ENCODE data around the gene GDPD5.

Gene GDPD5

DNA sequence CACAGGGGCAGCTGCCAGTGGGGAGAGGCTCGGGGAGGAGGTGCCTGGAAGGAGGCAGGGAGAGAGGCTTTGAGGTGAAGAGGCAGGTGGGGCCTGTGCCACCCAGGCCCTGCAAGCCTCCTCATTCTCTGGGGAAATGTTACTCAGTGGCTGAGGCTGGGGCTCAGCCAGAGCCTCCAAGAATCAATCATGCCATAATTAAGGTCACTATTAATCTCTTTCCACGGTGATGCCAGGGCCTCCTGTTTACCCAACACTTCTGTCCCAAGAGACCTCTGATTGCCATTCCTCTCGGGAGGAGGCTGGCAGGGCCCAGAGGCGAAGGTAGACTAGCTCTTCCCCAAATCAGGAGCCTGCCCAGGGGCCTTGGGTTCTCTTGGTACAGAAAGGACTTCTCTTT is 38.4 kb downstream of the GDPD5 start:
- DNase-seq (ENCODE audit: low spot score): no peak

DNA sequence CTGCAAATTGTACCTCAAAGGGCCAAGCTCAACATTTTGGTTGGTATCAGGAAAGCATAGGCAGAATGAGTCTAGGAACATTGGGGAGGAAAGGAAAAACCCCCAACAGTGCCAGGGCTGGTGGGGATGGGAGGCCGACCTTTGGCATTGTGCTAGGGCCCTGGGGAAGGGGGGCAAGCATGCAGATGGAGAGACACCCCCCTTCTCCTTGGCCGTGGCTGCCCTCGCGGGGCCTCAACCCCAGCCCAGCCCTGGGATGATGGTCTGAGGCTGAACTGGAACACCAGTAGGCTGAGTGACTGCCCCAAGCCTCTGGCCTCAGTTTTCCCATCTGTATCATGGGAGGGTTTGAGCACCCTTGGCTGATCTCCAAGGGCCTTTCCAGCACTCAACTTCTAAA is 40.0 kb downstream of the GDPD5 start:
- no peak for DNase-seq (ENCODE audit: low spot score)

DNA sequence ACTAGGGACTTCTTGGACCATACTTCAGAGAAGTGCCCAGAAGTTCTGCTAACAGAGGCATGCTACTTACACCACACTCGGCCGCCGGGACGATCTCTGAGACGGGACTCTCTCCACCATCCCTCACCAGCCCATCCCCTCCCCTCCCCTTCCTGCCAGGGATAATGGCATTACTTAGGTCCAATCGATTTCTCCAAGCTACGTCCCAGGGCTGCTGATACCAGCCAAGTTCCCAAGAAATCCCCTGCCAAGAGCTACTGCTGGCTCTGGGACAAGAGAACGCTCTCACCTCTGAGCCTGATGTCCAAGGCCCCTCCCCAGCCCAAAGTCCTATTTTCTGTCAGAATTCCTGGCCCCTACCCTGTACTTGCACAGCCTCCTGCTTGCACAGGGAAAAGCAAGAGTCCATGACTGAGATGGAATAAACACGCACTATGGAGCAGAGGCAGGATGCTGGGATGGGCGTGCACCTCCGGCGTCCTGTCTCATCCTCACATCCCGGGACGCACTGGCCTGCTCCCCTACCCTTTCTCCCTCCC is 42.7 kb downstream of the GDPD5 start:
- no peak for DNase-seq (ENCODE audit: low spot score)

DNA sequence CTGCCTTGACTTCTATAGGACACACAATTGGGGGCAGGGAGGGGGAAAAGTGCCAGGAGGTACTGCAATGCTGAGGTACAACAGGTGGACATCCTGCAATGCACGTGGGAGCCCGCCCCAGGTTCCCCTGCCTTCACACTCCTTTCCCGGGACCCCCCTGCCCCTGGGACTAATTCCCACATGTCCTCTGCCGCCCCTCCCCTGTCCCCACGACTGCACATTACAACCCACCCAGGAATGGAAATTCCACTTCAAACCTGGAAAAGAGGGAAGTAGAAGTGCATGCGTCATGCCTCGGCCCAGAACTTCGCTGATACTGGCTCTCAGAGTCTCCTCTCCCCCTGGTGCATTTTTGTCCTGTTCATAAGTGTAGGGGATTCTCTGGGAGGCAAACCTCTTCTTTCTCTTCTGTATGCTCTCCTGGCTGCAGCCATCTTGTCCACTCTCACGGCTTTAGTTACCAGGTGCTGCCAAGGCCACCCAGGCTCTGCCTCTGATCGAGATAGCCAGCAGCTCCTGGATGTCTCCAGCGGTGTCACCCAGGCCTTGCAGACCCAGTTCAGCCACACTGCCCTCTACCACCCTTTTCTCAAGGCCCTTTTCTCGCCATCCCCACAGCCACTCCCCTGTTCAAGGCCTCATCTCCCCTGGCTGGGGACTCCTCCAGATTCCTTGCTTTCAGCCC is 43.7 kb downstream of the GDPD5 start:
- no peak for DNase-seq (ENCODE audit: low spot score)

DNA sequence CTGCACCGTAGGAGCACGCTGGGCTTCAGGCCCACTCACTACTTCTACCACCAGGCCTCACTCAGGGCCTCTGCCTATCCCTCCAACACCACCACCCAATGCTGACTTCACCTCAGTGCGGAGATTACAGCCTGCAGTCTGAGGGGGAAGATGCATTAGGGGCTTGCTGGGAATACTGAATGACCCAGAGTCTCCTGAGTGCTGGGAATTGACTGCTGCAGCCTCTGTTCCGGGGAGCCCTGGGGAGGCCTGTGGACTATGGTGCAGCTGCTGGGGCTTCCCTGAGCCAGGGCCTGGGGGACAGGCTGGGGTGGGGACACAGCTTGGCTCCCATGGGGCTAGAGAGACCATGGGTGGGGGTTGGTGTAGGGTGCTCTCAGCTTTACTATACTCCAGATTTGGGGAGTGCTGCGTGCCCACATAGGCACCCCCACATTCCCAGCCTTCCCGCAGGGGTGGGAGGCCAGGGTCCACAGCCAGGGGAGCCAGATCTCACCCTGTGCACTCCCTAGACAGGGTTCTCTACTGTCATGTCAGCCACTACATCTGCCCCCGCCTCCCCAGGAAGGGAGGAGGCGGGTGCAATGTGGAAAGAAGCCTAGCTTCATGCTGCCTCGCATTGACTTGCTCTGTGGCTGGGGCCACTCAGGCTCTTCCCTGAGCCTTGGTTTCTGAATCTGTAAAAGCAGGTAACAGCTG is 44.4 kb downstream of the GDPD5 start:
- no peak for DNase-seq (ENCODE audit: low spot score)

DNA sequence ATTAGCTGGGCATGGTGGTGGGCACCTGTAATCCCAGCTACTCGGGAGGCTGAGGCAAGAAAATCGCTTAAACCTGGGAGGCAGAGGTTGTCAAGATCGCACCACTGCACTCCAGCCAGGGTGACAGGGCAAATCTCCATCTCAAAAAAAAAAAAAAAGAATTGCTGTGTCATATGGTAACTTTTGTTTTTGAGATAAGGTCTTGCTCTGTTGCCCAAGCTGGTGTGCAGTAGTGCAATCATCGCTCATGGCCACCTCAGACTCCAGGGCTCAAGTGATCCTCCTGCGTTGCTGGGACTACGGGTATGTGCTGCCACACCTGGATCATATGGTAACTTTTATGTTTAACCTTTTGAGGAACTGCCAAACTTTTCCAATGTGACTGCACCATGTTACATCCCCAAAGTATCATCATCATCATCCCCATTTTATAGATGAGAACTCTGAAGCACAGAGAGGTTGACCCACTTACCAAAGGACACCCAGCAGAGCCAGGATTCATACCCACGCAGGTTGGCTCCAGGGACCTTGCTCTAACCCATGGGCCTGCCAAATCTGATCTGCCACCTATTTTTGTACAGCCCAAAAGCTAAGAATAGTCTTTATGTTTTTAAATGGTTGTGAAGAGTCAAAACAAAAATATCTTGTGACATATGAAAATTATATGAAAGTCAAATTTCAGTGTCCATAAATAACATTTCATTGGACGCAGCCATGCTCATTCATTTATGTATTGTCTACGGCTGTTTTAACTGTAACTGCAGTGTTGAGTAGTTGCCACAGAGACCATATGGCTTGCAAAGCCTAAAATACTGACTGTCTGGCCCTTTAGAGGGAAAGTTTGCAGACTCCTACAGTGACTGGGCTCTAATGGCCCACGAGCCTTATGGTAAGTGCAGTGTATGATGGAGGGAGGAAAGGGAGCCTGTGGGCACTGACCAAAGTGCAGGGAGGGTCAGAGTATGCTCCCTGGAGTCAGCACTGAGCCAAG is 45.3 kb downstream of the GDPD5 start:
- no peak for DNase-seq (ENCODE audit: low spot score)

DNA sequence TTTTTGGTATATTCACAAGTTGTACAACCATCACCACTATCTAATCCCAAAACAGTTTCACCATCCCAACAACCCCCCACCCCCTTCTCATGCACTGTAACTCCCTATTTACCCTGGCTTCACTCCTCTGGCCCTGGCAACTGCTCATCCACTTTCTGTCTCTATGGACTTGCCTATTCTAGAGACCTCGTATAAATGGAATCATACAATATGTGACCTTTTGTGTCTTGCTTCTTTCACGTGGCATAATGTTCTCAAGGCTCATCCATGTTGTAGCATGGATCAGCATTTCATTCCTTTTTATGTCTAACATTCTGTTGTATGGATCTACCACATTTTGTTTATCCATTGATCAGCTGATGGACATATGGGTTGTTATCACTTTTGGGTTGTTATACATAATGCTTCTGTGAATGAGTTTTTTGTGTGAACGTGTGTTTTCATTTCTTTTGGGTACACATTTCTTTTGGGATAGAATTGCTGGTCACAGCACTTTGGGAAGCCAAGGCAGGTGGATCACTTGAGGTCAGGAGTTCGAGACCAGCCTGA is 46.1 kb downstream of the GDPD5 start:
- DNase-seq (ENCODE audit: low spot score): no peak

DNA sequence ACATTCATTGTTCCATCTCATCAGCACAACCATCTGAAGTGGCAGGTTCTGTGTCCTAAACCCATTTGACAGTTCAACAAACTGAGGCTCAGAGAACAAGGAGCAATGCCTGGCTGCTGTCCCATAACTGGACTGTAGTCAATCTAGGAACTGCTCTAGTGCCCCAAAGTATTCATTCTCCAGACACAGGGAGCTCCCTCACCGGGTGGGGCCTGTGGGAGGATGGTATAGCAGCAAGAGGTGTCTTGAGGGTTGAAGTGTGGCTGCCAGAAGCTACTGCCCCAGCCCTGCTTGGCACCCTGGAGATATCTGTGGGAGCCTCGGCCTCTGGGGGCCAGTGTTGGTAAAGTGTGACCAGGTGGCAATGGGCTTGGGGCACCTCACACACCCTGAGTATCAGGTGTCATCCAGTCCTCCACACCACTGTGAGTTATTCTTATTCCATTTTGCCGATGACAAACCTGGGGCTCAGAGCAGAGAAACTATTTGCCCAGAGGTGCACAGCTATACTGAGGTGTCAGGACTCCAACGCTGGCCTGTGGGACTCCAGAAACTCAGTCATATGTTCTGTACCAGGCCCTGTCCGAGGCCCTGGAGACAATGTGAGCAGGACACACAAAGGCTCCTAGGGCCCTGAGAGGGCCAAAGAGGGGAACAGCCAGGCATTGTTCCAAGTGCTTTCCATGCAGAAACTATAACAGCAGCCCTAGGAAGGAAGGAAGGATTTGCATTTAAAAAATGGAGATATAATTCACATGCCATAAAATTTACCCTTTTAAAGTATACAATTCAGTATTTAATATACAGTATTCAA is 46.8 kb downstream of the GDPD5 start:
- DNase-seq (ENCODE audit: low spot score): no peak

DNA sequence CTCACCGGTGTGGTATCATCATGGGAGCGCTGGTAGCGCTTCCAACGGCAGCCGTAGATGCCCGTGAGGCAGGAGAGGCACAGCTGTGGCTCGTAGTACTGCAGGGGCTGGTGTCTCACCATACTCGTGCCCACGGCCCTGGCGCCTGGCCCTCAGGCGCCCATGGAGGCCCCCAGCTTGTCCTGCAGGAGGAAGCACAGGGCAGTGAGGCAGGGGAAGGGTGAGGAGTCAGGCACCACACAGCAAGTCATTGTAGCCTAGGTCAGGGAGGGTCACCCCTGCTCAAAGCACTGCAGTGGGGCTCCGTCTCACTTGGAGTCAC is 48.2 kb downstream of the GDPD5 start:
- no peak for DNase-seq (ENCODE audit: low spot score)

DNA sequence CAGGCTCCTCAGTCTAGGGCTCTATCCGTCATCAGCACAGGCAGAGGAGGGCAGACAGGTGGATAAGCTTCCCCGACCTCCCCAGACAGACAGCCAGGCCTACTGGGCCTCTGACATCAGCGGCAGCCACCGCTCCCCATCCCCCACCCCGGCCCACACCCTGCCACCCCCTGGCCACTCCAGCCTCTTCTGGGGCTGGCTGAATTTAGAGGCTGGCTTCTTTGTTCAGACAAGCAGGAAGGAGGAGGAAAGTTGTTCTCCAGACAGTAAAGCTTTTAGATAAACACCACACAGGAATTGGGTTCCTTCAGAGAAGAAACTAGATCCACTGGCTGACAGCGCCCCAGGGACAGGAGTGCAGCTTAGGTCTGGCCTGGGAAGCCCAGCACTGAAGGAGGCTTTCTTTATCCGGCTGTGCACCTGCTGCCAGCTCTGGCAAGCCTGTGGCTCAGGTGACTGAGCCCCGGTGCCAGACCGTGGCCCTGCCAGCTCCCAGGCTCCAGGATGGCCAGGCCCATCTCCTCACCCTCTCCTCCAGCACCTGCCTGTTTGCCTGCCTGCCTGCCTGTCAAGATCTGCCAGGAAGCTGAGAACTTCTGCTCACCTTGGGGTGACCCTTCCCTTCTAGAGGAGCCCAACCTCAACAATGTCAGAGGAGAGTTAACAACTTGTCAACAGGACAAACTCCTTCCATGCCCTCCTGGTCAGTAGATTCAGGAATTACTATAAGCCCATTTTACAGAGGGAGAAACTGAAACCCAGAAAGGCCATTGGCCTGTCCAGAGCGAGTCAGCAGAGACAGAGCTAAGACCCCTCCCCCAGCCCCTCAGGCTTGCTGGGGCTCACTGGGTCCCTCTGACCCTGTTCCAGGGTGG is 48.8 kb downstream of the GDPD5 start:
- no peak for DNase-seq (ENCODE audit: low spot score)

DNA sequence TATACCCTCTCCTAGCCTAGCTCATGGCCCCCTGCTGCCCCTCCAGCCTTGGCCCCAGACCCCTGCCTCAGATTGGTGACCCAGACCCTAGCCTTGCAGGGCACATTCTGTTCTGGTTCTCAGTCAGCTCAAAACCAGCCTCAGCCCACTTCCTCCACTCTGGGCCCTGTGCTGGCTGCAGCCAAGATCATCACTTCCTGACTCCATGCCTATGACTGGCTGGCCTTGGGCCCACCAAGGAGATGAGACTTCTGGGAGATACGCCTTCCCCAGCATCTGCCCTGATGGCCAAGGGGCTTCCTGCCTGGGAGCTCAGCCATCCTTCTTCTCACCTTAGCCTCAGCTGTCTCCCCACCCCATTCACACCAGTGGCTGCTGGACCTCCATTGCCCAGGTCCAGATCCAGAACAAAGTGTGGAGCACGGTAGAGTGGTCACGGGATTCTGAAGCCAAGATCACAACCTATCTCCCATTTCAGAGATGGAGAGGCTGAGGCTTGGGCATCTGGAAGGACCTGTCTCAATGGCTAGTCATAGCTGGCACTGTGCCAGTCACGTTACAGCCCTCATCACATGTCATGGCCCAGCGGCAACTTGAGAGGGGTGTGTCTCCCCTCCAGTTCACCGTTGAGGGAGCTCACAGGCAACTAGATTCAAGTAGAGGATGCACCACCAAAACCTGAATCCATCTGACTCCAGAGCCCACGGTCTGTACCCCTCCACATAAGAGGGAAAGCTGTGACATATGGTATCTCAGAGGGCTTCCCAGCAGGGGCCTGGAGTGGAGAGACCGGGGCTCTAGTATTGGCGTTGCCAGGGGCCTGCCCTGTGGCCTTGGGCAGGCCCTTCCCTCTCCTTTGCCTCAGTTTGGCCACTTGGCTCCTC is 49.7 kb downstream of the GDPD5 start:
- DNase-seq (ENCODE audit: low spot score): no peak

DNA sequence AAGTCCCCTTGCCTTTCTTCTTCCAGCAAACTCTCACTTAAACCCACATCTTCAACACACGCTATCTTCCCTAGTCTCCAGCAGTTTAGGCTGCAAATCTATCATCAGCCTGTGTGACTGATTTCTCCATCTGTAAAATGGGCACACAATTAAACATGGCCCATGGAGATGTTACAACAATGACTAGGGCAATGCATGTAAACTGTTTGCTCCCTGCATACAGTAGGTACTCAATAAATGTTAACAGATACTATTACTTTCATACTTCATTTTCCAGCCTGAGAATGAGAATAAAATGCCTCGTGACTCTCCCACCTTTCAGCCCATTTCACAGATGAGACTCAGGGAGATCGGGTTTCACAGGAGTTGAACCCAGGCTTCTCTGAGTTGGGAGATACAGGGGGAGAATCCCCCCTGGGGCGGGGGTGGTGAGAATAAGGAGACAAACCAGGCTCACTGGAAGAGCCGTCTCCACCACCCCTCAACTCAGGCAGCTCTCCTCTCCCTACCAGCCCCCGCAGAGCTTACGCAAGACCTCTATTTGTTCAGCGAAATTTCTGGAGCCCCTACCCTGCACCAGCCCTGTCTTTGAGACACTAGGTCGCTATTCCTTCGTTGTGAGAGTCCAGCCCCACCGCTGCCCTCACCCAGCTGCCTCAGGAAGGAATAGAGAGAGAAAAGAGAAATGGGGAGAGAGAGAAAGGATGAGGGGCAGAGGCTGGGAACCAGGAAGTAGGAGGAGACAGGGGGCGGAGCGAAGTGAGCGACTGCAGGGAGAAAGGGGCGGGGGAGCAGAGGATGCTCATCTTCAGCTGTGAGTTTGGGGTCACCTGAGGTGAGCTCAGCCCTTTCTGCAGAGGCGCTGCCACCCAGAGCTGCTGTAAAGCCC is 50.6 kb downstream of the GDPD5 start:
- DNase-seq (ENCODE audit: low spot score): peak; percentile 56

DNA sequence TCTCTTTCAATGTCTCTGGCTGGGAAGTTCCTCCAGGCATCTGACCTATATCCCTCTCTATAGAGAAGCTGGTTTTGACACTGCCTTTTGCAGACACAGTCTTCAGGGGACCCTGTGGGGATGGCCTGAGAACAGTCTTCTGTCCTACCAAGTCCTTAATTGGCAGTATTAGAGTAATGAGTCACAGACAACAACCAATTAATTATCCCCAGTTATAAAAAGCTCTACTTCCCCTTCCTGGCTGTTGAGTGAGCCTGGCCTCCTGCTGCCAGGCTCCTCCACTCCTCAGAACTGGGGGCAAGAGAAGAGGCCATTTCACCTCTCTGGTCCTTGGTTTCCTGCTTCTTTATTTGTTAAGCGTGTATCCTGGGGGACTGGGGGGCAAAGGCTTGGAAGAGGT is 51.5 kb downstream of the GDPD5 start:
- no peak for DNase-seq (ENCODE audit: low spot score)

DNA sequence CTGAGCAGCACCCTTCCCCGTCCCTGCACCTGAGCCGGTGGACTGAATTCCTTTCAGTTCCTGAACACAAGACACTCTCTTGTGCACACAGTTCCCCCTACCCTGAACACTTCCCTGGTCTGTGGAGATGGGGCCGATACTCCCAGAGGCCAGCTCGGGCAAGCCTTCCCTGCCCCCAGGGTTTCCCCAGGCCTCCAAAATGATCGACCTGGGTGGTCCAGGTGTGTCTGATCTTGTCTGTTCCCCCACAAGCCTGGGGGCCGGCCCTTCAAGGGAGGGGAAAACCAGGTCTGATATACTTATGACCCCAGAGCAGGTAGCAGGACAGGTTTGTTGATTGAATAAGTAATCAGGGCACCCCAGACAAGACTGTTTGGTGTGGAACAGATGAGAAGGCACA is 52.1 kb downstream of the GDPD5 start:
- DNase-seq (ENCODE audit: low spot score): no peak

DNA sequence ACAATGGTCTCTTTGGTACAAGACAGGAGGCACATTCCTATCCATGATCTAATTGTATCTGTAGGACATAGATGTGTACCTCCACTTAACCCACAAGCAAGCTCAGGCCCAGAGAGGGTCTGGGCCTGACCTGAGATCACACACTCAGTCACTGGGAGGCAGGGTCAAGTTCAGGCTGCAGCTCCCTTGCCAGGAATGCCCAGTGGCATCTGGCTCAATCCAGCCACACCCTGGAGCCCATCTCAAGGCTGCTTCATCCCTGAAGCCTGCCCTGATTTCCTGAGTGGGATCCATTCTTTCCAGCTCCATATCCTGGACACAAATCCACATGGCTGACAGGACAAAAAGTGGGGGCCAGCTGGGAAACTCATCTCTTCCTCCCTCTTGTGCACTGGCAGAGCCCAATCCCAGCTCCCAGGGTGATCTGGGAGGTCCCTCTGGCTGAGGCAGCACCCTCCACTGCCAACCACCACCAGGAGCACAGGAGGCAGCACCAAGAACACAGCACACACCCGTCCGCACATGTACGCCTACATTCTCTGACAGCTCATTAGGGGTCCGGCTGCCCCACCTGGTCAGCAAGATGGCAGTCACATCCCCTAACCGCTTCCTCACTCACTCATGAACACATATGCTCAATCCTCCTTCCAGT is 53.5 kb downstream of the GDPD5 start:
- no peak for DNase-seq (ENCODE audit: low spot score)

DNA sequence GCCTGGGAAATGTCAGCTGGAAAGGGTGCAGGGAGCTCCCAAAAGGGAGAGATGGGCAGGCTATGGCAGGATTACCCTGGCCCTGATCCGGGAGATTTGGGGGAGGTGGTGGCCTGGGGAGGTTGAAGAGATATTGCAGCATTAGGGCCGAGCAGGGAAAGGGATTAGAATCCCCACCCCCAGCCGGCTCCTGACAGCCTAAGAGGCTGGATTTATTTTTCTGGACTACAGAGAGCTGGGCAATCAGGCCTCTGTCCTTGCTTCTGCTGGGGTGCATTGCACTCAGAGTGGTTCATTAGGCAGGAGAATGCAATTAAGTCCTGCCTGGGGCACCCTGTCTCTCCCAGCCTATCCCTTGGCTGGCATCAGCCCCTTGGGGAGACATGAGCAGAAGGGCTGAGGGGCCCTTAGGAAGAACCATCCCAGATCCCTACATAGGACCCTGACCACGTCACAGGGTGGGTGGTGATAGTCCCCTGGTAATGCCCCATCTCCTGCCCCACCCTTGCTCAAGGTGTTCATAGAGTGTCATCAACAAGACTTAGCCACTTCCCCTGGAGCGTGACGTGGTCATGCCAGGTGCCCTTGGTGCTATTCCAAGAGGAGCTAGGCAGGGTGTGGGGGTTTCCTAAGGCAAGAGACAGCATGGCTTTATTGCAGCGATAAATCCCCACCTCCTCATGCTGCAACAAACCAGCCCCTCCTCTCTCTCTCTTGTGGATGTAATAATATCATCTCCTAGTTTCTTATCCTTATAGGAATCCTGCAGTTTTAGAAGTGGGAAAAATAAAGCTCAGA is 54.4 kb downstream of the GDPD5 start:
- DNase-seq (ENCODE audit: low spot score): no peak

DNA sequence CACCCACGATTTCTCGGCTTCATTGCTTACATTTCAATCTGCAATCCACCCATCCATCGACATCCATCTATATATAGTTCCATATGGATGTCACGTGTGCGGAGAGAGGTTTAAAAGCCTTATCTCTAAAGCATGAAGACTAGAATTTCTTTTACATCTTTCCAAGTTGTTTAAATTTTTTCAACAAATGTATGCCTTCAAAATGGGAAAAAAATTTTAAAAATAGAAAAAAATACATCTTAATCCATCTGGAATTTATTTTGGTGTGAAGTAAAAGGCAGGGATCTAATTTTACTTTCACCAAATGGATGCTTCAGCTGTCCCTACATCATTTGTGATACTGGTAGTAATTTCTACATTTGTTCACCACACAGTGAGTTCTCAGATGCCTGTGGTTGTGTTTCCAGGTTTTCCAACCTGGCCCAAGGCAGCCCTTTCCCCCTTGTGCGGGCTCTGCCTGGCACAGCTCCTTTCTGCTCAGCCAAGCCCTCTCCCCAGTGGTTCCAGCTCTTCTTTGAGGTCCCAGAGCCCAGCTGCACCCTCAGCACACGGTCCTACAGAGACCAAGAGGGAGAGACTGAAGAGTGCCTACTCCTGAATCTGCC is 55.2 kb downstream of the GDPD5 start:
- no peak for DNase-seq (ENCODE audit: low spot score)

Measured in AG08396 (cell line).